ENCODE results near the gene SLC2A3.
A peak's percentile ranks its signal among the peaks of the same experiment; 100 is the strongest.
"Not testable (repeated sequence)": the region's sequence is repeated elsewhere in the genome, so short reads cannot be mapped to it uniquely, and the experiment has no call there.

The SLC2A3 gene

DNA sequence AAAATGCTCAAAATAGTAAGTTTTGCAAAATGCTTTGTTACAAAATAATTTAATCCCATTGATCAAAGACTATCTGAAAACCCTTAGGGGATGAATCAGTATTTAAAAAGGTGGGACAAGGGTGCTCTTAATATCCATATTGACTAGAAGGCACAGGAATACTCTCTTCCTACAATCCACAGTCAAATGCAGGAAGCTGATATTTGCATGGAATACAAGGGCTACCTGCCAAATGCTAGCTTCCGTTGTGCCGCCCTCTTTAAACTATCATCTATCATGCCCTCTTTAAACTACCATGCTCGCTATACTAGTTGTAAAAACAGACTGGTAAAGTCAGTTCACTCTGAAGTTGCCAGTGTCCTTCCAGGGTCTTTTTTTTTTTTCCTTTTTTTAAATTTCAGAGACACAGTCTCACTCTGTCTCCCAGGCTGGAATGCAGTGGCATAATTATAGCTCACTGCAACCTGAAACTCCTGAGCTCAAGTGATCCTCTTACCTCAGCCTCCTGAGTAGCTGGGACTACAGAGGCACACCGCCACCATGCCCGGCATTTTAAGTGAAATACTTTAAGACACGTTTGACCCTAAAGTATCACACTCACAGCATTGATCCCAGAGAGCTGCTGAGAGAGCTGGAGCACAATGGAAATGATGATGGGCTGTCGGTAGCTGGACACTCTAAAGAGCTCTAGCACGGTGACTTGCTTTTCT, 6.7 kb downstream of the SLC2A3 start:
- no peak overlapping the region for H3K4me3 ChIP-seq (ENCODE audit: control insufficient read depth, low read depth, low read length)
- TF ChIP-seq, protein P1, sequence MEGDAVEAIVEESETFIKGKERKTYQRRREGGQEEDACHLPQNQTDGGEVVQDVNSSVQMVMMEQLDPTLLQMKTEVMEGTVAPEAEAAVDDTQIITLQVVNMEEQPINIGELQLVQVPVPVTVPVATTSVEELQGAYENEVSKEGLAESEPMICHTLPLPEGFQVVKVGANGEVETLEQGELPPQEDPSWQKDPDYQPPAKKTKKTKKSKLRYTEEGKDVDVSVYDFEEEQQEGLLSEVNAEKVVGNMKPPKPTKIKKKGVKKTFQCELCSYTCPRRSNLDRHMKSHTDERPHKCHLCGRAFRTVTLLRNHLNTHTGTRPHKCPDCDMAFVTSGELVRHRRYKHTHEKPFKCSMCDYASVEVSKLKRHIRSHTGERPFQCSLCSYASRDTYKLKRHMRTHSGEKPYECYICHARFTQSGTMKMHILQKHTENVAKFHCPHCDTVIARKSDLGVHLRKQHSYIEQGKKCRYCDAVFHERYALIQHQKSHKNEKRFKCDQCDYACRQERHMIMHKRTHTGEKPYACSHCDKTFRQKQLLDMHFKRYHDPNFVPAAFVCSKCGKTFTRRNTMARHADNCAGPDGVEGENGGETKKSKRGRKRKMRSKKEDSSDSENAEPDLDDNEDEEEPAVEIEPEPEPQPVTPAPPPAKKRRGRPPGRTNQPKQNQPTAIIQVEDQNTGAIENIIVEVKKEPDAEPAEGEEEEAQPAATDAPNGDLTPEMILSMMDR (conservative IDR thresholded peaks at IDR 0.05; ENCODE audit: control insufficient read depth, insufficient read depth, low read depth, low read length), result no peak
- DNase-seq (ENCODE audit: low read depth), result no peak

DNA sequence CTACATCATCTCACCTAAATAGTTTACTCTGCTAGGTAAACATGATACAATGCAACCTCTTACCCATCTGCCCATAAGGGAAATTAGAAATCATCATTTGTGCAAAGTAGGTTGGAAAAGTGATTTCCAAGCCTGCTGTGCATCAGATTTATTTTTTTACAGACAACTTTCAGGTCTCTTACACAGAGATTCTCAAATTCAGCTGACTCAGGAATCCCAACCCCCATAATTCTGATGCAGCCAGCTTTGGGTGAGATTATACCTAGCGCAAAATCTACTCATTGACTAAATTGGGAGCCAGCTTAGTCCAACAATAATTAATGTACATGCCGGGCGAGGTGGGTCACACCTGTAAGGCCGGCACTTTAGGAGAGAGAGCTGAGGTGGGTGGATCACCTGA, 8.5 kb downstream of the SLC2A3 start:
- no peak overlapping the region for H3K4me3 ChIP-seq (ENCODE audit: control insufficient read depth, low read depth, low read length)
- TF ChIP-seq, protein P1 (conservative IDR thresholded peaks at IDR 0.05; ENCODE audit: control insufficient read depth, insufficient read depth, low read depth, low read length), result no peak
- no peak for DNase-seq (ENCODE audit: low read depth)

- H3K4me3 ChIP-seq (ENCODE audit: control insufficient read depth, low read depth, low read length); DNase-seq (ENCODE audit: low read depth): not testable (repeated sequence)
Measured at GRCh38 chr12:7926068-7926666, 9.8 kb downstream of the SLC2A3 start.

- TF ChIP-seq, protein P1 (conservative IDR thresholded peaks at IDR 0.05; ENCODE audit: control insufficient read depth, insufficient read depth, low read depth, low read length), result no peak
- DNase-seq (ENCODE audit: low read depth), result no peak
- H3K4me3 ChIP-seq (ENCODE audit: control insufficient read depth, low read depth, low read length), result no peak overlapping the region
Measured at GRCh38 chr12:7923241-7924236, 12.4 kb downstream of the SLC2A3 start.

GRCh38 chr12:7921181-7921580, 14.8 kb downstream of the SLC2A3 start:
- DNase-seq (ENCODE audit: low read depth); H3K4me3 ChIP-seq (ENCODE audit: control insufficient read depth, low read depth, low read length): not testable (repeated sequence)

GRCh38 chr12:7918268-7918590, 17.8 kb downstream of the SLC2A3 start:
- H3K4me3 ChIP-seq (ENCODE audit: control insufficient read depth, low read depth, low read length); DNase-seq (ENCODE audit: low read depth): not testable (repeated sequence)

DNA sequence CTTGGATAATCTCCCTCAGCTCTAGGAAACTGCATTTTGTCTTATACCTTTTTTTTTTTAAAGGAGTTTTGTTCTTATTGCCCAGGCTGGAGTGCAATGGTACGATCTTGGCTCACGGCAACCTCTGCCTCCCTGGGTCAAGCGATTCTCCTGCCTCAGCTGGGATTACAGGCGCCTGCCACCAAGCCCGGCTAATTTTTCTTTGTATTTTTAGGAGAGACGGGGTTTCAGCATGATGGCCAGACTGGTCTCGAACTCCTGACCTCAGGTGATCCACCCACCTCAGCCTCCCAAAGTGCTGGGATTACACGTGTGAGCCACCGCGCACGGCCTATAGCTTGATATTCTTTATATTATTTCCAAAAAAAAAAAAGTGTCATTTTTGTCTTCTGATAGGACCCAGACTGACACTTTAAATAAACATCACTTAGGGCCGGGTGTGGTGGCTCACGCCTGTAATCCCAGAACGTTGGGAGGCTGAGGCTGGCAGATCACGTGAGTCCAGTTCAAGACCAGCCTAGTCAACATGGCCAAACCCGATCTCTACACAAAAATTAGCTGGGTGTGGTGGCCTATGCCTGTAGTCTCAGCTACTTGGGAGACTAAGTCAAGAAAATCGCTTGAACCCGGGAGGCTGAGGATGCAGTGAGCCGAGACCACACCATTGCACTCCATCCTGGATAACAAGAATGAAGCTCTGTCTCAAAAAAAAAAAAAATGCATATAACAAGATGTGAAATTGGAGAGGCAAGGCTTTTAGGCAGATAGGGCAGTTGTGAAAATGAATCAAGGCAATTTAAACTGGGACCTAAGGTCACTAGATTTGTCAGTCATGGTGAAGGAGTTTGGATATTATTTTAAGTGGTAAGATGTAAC, 18.4 kb downstream of the SLC2A3 start:
- TF ChIP-seq, protein P1 (conservative IDR thresholded peaks at IDR 0.05; ENCODE audit: control insufficient read depth, insufficient read depth, low read depth, low read length), result no peak
- peak; percentile 32 for DNase-seq (ENCODE audit: low read depth)
- no peak overlapping the region for H3K4me3 ChIP-seq (ENCODE audit: control insufficient read depth, low read depth, low read length)
